Activated gamma-delta T cell treated with anti-CD3 and anti-CD28 coated beads, Interleukin-2, amount 50 U/mL, for 16 hours (primary cell): ENCODE measurements around the gene NCK2.

Source experiments
- DNase-seq: peaks from one replicate; pipeline ENCODE4 v3.0.0-alpha.2; 2020; ENCODE audit warnings: low read depth

The NCK2 gene

DNA sequence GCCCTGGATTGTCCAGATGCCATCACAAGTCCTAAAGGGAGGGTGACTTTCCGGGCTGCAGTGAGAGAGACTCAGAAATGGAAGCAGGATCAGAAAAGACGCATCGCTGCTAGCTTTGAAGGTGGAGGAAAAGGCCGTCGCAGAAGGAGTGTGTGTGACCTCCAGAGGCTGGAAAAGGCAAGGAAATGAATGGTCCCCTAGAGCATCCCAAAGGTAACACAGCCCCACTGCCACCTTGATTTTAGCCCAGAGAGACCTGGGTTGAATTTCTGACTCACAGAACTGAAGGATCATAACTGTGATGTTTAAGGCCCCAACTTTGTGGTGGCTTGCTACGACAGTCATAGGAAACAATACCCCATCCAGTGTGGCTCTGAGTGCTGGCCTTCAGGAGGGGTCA is 8.6 kb upstream of the NCK2 start:
- DNase-seq = no peak

DNA sequence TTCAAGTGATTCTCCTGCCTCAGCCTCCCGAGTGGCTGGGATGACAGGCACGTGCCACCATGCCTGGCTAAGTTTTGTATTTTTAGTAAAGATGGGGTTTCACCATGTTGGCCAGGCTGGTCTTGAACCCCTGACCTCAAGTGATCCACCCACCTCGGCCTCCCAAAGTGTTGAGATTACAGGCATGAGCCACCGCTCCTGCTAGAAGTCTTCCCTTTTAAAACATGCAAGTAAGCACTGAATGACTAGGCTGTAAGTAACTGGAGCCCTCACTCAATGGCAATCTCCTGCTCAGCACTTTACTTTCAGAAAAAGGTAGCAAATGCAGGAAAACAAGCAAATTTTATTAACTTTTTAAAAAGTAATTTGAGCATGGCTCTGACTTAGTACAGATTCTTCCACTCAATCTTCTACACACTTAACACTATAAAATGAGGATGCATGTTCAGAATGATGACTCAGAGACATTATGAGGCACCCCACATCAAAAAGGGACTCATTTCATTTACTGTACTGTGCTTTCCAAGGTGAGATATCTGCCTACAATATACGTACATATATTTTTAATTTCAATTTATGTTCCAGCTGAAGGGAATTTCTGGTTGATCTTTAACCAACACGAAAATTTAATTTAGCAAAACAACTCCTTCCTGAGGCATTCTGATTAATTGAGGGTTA is 6.6 kb upstream of the NCK2 start:
- no peak for DNase-seq

DNA sequence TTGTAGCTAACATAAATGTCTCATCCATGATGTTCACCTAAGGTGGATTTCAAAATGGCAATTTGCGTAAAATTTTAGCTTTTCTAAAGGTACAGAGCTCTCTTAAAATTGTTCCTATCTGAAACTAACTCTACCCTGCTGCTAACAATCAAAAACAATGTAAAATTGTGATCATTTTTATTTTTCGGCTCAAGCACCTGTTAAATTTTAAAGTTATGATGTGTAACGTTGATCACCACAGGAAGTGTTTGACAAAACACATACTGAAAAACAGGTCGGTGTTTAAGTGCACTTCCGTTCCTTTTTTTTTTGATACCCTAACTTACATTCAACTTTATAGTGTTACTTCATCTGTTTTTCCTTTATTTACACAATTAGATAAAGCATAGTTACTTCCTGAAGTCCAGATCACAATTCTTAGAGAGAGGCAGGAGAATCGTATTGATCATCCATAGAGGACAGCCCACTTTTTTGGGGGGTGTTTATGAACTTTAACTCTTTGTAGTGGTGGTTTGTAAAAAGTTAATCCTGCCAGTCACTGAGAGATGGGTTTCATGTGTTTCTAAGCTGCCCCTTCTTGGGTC is 6.0 kb upstream of the NCK2 start:
- DNase-seq = no peak

- no peak for DNase-seq
Measured at GRCh38 chr2:105739426-105739825, 5.3 kb upstream of the NCK2 start.

DNA sequence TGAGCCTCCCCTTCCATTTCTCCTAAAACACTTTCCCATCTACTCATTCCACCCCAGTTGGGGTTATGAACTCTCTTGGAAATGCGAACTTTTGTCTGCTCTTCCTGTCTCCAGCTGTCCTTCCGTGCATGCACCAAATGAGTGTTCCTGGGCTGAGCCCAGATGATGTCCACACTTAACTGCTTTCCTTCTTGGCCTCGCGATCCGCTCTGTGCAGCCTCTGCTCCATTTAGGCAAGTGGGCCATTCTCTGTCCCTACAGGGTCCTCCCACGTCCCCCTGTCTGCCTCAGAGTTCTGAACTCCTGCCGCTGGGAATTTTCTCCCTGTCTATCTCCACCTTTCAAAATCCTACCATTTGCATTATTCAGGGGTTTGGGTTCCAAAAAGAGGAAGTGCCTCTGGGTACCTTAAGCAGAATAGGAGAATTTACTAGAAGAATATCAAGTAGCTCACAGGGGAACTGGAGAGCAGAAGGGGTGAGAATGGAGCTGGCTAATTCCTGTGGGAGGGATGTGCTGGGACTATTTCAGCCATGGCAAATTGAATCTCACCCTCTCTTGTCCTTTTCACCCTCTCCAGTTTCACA is 4.7 kb upstream of the NCK2 start:
- DNase-seq = no peak

DNA sequence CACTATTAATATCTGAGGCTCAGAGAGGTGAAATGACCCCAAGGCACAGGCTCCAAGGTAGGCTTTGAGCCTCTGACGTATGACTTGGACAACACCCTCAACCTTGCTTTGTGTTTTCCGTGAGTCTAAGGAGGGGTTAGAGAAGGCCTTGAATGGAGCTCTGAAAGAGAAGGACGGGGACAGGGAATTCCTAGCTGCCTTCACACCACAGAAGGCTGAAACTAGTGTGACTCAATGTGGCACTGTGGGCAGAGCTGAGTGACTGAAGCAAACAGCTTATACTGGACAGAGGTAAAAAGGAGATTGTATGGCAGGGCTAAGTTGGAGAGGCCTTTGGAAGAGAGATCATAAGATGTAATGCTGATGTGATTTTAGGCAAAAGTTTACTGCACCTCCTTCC is 3.5 kb upstream of the NCK2 start:
- no peak for DNase-seq

DNA sequence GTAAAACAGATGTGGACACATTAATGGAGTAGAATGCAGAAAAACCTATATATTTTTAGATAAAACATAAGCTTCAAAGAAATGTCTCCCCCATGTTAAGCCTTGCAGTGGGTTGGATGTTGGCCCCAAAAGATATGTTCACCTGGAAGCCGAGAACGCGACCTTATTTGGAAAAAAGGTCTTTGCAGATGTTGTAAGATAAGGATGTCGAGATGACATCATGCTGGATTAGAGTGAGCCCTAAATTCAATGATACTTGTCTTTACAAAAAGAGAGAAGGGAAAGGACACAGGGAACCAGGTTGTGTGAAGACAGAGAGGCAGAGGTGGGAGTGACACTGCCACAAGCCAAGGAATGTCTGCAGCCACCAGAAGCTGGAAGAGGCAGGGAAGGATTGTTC is 3.1 kb upstream of the NCK2 start:
- no peak for DNase-seq

DNA sequence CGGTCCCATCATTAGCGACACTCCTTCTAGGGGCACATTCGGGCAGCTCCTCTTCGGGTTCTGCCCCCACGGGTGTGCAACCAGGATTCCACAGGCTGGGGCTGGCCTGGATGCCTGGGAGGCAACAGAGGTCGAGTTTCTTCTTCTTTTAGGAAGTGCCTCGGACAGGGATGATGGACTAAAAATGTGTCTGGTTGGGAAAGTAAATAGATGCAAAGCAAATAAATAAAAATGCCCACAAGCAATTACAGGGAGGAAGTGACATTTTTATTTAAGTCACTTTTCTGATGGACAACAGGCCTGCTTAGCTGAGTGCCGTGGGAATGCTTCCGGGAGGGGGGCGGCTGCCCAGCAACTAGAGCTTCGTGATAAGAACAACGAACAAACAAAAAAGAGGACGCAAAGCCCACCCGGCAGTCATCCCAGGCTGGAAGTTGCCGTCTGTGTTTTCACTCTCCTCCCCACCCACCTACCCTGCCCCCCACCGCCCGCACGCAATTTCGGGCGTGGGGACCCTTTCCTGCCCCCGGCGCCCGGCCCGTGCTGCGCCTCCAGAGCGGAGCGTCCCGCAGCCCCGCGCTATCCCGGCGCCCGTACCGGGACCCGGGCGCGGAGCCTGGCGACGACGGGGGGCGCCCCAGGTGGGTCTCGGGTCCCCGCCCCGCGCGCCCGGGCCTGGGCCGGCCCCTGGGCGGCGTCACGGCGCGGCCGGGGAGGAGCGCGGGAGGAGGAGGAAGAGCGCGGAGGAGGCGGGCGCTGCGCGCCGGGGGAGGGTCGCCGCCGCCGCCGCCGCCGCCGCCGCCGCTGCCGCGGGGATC is 412 bp upstream of the NCK2 start:
- peak; percentile 51 for DNase-seq

DNA sequence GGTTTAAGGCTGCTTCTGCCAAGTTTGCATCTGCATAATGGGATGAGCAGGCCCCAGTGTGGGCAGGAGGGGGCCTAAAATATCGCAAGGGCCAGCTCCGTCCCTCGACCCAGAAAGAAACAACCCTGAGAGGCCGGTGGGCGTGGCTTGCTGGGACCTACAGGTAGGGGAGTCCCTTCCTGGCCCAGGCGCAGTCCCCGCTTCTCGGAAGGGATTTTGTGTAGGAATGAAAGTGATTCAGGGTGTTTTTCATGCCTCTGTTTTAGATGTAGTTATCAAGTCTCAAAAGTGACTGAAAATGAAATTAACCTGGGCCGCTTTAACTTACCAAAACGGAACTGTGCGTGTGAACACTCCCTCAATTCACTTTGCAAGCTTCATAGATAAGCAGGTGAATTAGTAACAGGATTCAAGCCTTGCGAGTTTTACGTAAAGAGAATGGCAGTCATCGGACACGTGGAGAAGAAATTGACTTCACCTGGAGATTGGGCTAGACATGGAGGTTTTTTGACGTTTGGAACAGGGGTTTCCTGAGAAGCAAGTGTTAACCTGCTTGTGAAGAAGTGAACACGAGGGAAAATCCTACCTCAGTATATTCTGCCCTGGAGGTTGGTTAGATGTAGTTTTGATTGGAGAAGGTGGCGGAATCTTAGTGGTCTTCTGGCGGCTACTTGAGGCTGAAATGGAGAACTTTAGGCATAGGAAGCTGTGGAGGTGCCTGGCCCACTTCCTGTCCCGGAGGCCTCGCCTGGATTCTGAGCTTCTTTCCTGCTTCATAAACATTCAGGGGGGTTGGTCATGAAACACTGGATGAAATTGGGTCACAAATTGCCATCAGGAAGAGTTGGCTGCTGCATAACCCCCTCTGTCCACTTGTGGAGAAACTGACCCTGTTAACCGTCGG is 1.7 kb downstream of the NCK2 start:
- peak; percentile 64 for DNase-seq

GRCh38 chr2:105747254-105747894 is 2.7 kb downstream of the NCK2 start:
- no peak for DNase-seq

- no peak for DNase-seq
Measured at GRCh38 chr2:105747991-105748390, 3.3 kb downstream of the NCK2 start.

DNA sequence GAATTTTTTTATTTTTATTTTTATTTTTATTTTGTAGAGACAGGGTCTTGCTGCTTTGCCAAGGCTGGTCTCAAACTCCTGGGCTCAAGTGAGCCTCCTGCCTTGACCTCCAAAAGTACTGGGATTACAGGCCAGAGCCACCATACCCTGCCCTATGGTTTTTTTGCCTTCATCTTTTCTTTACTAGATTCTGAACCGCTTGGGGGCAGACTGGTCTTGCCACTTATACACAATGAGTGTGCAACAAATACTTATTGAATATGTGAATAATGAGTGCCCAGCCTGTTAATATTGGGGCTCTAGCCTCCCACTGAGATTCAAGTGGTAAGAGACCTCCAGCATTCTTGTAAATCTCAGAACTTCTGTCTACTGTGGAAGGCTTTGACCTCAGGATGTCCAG is 3.9 kb downstream of the NCK2 start:
- DNase-seq = no peak

DNA sequence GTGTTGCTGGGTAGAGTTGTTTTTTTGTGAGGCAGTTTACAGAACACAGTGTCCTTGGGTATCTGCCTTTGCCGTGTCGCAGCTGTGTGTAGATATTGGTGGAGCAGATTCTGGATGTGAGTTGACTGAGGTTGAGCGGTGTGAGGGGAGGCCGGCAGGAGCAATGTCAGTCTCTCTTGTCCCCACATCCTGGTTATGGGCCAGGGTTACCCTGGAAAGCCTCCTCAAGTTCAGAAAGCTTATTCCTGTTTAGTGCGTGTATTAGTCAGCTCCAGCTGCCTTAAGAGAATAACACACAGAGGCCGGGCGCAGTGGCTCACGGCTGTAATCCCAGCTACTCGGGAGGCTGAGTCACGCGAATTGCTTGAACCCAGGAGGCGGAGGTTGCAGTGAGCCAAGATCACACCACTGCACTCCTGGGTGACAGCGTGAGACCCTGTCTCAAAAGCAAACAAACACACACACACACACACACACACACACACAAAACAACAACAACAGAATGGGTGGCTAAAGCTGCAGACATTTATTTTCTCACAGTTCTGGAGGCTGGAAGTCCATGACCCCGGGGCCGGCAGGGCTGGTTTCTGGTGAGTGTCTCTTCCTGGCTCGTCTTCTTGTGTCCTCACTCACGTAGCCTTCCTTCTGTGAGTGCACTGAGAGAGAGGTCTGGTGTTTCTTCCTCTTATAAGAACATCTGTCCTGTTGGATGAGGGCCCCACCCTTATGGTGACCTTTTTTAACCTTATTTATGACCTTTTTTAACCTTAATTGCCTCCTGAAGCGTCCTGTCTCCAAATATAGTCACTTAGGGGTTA is 5.1 kb downstream of the NCK2 start:
- DNase-seq = no peak

DNA sequence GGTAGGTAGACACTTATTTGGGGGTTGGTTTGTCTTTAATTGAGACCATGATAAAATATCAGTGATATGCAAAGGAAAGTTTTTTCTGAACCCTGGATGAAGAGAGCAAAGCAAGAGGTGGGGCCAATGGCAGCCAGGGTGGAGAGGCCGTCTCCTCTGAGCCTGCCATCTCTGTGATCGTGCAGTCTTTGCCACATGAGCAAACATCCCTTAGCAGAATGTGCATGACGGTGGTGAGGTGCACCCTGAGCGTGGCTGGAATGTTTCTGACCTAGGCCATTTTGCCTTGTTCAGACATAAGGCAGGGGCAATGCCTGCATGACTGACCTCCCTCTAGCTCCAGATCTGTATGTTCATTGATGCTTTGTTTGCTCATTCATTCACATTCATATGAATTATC is 6.0 kb downstream of the NCK2 start:
- no peak for DNase-seq

- DNase-seq = no peak
Measured at GRCh38 chr2:105751272-105751671, 6.6 kb downstream of the NCK2 start.

GRCh38 chr2:105752691-105753358 is 8.1 kb downstream of the NCK2 start:
- DNase-seq = no peak

GRCh38 chr2:105753380-105753779 is 8.7 kb downstream of the NCK2 start:
- DNase-seq = no peak

- DNase-seq = no peak
Measured at GRCh38 chr2:105754011-105754410, 9.3 kb downstream of the NCK2 start.

GRCh38 chr2:105754994-105755393 is 10.3 kb downstream of the NCK2 start:
- no peak for DNase-seq

GRCh38 chr2:105755895-105756294 is 11.2 kb downstream of the NCK2 start:
- DNase-seq = no peak
